HG03139 (cell line): ENCODE results near the gene ACOX1.

ENCODE experiments used
- ATAC-seq: cut with Tn5 transposase; IDR thresholded peaks from one replicate; pipeline ENCODE4 v1.9.1; 2021; ENCODE audit not compliant: unreplicated experiment

Gene ACOX1

DNA sequence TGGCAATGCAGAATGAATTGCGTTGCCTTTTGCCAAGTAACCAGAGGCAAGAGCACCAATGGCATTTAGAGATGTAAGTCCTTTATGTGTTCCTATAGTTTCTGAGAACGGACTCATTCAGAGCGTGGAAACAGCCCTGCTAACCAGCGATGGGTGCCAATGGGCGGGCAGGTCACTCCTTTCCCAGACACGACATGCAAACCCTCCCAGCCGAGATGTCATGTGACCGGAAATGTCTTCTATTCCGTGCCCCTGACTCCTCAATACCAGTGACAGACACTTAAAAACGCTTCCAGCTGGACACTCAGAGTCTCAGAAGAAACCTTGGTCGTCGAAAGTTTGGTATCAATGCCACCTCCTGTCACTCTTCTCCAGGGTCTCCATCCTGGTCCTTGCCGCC, 41.3 kb downstream of the ACOX1 start:
- no peak for ATAC-seq

DNA sequence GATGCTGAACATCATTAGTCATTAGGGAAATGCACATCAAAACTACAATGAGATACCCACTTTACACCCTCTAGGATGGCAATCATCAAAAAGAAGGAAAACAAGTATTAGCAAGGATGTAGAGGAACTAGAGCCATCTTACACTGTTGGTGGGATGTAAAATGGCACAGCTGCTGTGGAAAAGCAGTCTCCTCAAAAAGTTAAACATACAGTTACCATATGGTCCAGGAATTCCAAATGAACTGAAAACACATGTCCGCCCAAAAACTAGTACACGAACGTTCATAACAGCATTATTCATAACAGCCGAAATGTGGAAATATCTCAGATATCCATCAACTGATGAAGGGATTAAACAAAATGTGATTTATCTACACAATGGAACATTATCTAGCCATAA, 45.2 kb downstream of the ACOX1 start:
- no peak for ATAC-seq

DNA sequence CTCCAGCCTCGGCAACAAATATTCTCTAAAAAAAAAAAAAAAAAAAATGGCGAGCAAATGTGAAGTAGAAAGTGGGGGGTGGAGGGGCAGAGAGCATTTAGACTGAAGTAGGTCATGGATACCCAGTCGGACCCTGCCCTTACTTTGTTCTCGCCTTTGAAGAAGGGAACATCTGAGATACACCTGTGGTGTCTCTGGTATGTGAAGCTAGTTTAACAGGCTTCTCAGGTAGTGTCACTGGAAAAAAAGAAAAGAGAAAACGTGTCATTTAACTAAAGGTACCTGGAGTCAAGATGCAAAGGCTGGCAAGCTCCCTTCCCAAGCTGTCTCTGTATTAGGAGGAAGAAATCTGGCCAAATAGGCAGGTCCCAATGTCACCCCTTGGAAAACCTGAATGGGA, 46.1 kb downstream of the ACOX1 start:
- no peak for ATAC-seq

DNA sequence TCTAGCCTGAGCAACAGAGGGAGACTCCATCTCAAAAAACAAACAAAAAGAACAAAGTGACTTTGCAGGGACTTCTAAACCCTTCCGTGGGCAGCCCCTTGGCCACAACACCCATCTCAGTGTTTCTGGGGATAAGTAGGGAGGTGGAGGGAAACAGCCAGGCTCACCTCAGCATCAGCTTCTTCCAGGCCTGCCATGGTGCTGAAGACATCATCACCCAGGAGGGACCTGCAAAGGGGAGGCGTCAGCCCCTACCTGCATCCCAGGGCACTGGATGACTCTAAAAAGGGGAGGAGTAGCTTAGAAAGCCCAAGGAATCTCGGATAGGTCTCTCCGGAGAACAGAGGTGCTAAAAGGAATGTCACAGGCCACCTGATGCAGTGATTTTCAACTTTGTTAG, 47.9 kb downstream of the ACOX1 start:
- no peak for ATAC-seq

DNA sequence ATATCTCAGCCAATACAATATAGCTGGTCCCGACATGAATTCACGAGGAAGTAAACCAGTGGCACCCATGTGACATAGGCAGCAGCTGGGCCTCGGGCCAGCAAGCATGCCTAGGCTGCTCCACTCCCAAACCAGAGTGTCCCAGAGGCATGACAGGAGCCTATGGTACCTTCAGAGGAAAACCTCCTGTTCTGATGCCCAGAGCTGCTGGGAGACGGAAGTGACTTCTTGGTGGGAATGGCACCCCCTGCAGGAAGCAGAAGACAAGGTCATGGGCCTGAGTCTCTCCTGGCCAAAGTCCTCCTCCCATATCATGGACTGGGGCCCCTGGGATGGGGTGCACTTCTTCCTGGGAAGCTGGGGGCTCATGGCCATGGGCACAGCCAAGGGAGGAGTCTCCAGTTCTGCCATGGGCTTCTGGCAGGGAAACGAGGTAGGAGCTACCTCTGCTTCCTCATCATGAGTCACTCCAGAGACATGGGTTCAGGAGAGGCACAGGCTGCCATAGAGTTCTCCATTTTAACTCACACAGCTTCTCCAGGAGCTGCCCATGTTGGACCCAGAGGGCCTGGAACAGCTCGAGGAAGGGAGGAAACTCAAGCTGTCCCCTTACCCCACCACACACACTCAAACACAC, 51.6 kb downstream of the ACOX1 start:
- ATAC-seq: no peak

DNA sequence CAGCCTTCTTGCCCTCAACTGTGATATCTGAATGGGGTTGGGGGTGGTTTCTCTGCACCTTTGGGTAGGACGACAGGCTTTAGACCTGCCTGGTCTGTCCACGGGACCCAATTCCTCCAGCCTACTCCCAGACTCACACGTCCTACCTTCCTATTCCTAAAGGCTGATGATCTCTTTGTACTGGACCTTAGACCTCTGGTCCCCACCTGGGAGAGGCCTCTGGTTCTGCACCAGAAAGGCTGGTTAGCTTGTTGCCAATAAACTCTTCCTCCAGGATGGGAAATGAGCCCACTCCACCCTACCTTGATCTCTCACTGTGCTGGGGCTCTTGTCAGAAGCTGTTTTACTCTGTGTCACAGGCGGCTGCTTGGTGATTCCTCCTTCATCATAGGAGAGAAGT, 52.5 kb downstream of the ACOX1 start:
- ATAC-seq: no peak

DNA sequence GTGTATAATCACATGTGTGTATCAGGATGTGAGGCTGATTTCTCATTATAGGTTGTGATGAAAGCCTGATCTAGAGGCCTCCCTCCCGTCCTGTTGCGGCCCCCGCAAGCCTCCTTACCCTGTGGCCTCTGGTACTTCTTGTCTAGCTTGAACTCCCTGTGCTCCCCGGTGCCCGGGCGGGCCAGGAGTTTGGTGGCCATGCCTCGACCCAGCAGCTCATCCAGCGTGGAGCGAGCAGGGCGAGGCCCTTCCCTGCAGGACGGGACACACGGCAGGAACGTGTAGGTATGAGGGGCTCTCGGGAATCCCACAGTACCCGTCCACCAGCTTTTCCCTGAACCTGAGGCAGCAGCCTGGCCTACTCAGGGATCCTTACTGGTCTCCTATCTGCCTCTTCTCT, 53.1 kb downstream of the ACOX1 start:
- ATAC-seq: no peak

DNA sequence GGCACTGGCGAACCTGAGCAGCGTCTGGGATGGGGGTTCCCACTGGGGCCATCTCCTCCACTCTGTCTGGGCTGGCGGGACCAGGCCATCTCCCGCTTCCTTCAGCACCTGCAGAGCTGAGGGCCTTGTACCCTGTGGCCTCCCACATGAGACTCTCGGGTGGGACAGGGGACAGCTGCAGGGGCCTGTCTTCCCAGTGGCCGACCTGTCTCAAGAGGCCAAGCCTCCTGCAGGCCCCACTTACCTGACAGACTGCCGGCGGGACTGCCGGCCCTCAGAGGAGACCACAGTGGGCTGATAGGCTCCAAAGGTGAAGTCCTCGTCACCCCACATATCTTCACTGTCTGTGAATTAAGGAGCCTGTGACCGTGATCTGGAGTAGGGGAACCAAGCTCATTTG, 53.9 kb downstream of the ACOX1 start:
- no peak for ATAC-seq

DNA sequence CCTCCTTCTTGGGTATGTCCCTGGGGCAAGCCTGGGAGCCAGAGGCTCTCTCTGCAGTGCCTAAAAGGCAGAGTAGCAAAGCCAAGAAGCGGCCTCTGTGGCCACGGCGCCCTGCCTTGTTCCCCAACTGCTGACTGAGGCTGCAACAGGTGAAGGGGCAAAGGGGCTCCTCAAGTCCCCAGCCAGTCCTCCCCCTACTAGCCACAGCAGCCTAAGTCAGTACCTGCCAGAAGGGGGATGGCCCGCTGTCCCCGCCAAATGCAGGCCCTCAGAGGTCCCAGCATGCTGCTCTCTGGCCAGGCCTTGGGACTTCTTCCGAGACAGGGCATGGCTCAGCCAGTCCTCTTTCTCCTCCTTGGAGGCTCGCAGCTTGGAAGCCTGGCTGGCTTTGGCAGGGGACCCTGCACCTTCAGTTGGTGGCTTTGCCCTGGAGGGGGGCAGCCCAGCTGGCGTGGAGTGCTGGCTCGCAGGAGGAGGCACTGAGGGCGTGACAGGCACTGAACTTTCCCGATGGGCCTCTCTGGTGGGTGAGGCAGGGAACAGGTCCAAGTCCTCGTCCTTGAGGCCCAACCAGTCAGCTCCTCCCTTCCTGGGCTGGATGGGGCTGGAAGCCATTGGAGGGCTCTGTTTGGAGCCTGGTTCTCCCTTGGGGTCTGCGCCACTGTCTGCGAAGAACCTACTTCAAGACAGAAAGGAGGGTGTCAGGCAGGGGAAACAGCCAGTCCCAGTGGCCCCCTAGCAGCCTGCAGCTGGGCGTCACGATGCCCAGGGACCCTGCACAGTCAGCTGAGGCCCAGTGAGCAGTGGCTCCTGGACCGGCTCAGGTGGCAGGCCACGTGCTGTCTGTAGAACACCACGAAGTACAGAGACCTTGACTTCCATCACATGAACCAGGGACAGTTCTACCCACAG, 55.7 kb downstream of the ACOX1 start:
- no peak for ATAC-seq

DNA sequence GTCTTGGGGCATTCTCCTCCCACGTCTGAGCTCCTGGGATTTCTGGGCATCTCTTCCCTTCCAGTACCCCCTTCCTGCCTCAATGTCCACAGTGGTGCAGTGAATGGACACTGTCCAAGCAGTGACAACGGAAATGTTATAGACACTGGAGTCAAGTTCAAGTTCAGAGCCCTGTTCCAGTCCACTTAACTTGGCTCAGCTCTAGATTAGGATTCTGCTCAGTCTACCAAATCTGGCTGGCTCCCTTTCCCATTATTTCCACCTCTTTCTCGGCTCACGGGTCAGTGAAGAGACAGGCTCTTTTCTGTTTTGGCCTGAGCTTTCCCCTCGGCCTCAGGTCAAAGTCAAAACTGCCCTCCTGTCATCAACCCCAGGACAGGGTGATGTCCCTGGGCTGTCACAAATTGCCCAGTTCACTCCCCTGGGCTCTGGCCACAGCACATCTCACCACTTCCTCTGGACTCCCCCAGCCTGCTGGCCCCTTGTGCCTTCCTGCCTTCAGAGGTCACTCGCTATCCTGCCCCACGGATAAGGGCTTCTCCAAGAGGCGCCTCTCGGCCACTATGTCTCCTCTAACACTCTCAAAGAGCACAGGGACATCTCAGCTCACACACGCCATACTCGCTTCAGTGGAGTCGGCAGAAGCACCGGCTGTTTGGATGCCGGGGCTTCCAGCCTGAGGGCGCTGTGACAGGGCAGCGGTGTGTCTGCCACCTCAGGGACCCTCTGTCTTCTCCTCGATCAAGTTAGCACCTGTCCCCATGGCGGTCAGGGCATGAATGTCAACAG, 56.6 kb downstream of the ACOX1 start:
- ATAC-seq: no peak

DNA sequence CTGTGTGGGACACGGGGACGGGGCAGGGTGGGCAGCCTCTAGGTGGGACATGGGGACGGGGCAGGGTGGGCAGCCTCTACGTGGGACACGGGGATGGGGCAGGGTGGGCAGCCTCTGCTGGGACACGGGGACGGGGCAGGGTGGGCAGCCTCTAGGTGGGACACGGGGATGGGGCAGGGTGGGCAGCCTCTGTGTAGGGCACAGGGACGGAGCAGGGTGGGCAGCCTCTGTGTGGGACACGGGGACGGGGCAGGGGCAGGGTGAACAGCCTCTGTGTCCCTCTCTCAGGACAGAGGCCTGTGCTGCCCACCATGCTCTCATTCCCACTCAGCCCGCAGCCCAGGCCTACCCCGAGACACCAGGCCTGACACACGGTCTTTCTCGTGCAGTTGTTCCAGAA, 57.4 kb downstream of the ACOX1 start:
- no peak for ATAC-seq

DNA sequence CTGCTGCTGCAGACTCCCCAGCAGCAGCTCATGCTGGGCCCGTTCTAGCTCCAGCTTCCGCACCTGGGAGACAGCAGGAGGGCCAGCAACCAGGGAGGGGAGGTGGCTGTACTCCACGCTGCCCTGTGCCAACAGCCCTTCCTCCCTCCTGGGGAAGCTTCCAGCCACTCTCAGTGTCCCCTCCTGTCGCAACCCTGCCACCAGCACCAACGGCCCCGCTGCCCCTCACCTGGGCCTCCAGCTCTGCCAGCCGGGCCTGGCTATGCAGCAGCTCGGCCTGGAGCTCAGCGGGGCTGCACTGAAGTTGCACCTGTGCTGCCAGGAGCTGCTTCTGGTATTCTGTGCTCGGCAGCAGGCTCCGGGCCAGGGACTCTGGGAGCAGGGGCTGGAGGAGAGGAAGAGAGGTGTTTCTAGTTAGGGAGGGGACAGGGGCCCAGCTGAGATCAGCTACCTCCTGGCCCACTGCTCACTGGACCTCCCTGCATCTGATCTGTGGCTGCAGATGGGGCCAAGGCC, 58.9 kb downstream of the ACOX1 start:
- no peak for ATAC-seq

DNA sequence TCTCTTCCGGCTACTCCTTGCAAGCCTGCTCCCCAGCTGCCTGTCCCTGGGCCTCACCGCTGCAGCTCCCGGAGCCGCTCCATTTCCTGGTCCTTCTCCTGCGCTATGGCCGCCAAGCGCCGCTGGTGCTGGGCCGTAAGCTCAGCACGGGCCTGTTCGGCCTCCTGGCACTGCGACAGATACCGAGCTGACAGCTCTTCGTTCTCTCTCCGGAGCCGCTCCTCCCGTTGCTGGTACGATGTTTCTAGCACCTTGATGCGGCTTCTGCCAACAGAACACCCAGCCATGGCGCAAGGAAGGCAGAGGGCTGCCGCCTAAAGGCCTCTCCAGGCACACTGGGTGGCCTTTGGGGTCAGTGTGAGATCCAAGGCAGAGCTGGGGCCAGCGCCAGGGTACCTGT, 59.4 kb downstream of the ACOX1 start:
- no peak for ATAC-seq

DNA sequence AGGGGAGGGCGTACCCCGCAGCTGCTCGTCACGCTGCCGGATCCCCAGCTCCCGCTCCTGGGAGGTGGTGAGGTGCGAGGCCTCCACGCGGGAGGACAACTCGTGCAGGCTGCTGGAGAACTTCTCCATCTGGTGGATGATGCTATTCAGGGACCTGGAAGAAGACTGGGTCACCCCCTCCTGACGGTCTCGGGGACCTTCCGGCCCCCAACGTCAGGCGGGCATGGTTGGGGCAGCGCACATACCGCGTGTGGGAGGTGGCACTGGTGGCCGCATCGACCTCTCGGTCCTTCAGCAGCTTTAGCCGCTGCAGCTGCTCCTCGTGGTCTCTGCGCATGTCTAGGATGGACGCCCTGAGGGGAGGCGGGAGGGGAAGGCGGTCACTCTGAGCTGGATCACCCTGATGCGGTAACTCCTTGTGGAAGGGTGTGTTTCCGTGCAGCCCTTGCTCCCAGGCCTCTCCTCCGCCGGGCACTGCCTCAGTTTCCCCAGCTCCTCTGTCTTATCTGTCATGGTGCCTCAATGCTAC, 61.0 kb downstream of the ACOX1 start:
- no peak for ATAC-seq

DNA sequence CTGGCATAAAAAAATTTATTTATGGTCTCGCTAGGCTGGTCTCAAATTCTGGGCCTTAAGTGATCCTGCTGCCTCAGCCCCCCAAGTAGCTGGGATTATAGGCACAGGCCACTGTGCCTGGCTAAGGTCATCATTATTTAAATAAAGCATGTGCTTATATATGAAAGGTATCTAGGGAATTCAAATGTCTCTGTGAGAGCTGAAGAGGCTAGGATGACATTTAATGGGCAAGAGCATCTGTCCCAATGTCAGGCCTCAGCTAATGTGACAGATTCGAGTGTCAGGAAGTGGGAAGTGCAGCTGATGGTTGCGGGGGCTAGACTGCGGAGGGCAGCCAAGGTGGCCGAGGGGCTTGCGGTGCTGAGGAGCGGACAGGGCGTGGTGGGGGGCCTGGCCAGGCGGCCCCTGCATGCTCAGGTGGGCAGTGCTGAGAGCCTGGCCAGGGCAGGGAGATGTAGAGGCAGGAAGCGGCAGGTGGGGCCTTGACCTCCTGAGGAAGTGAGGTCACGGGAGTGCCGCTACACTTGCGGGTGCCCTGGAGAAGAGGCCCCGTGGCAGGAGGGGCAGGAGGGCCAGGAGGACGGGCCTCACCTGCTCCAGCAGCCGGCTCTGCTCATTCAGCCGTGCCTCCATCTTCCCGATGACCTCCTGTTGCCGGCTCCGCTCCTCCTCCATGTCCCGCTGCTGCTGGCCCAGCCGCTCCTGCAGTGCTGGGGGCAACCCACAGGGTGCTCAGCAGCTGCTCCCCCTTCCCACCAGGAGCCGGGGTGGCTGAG, 61.6 kb downstream of the ACOX1 start:
- ATAC-seq: no peak

DNA sequence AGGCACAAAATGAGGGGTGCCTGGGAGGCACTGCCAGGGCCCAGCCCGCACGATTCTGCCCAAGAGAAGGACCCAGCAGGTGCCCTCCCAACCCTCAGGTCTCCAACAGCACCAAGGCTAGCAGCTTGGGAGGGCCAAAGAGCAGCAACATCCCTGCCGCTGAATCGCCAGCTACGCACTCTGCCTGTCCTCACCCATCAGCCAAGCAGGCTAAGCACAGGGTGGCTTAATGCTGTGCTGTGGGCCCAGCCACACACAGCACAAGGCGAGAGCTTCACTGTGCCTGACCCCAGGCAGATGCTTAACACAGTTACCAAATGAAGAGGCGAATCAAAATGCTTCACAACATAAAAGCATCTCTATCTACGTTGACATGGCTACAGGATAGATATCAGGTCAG, 63.7 kb downstream of the ACOX1 start:
- ATAC-seq: no peak

DNA sequence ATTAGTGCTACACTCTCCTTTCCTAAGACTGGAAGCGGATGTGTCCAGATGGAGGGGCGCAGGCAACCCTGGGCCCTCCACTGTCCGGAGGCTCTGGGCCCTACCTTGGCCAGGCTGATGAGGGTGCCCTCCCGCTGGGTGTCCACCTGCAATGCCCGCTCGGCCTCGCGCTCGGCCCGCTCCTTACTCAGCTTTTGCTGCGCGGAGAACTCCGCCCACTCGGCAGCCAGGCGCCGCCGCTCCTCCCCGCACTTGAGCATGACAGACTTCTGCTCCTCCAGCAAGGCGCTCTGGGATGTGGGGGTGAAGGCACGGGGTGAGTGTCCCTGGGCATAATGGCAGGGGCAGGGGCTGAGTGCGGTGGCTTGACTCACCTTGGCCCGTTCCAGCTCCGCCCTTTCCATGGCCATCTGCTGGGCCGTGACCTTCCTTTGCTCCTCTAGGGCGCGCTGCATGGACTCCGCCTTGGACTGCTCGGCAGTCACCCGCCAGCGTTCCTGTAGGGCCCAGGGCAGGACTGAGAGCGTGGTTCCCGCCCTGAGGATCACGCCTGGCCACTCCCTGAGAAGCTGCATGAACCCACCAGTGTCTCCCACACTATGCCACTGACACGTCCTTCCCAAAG, 64.2 kb downstream of the ACOX1 start:
- ATAC-seq: no peak

DNA sequence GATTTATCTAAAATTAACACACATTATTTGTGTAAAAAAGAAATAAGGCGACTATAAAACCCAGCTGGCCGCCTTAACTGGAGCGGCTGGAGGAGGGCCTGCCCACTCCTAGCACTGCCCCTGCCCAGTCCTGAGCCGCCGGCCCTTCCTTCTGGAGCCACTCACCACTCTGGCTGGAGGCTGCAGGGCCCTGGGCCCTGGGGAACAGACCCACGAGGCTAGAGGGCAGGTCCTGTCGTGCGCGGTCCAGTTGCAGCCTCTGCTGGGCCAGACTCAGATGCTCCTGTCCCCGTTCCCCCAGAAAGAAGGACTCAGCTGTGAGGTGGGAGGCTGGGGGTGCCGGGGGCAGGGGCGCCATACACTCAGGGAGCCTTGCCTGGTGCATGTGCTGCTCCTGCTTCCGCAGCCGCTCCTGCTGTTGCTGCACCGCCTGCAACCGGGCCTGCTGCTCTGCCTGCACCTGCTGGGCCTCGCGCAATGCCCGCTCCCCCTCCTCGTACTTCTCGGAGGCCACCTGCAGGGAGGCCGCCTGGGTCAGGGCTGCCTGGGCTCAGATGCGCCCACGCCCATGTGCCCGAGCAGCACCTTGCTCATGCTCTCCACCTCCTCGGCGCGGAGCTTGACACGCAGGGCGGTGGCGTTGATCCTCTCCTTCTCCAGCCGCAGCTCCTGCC, 65.3 kb downstream of the ACOX1 start:
- no peak for ATAC-seq

DNA sequence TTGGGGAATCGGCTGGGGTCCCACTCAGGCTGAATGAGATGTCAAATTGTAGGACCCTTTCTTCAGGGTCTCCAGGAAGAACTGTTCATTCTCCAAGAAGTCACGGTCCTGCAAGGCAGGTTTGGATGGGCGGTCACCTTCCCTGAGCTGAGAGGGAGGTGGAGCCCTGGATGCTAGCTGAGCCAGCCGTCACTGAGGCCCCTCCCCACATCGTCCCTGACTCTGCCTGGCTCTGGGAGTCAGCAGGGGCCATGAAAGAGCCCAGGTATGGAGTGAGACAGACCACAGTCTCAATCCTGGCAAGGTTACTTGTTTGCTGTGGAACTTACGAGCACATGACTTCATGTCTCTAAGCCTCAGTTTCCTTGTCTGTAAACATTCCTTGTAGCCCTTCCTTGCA, 68.3 kb downstream of the ACOX1 start:
- no peak for ATAC-seq
